HG03103 (cell line): Measurements from ENCODE around the gene KCNH3.

ENCODE experiments used
- ATAC-seq: cut with Tn5 transposase; IDR thresholded peaks from one replicate; pipeline ENCODE4 v1.9.1; 2021; ENCODE audit warnings: low read depth; ENCODE audit not compliant: unreplicated experiment

KCNH3 gene

GRCh38 chr12:49557917-49558215, 19.0 kb downstream of the KCNH3 start:
- ATAC-seq: no peak

- no peak for ATAC-seq
Measured at GRCh38 chr12:49558526-49558925, 19.7 kb downstream of the KCNH3 start.

GRCh38 chr12:49559011-49559675, 20.3 kb downstream of the KCNH3 start:
- ATAC-seq: no peak

GRCh38 chr12:49560695-49561094, 21.9 kb downstream of the KCNH3 start:
- ATAC-seq: no peak

- ATAC-seq: no peak
Measured at GRCh38 chr12:49562233-49562632, 23.4 kb downstream of the KCNH3 start.

- ATAC-seq: no peak
Measured at GRCh38 chr12:49562831-49563230, 24.0 kb downstream of the KCNH3 start.

GRCh38 chr12:49563951-49564685, 25.3 kb downstream of the KCNH3 start:
- ATAC-seq: no peak

- ATAC-seq: no peak
Measured at GRCh38 chr12:49564686-49565405, 26.0 kb downstream of the KCNH3 start.

GRCh38 chr12:49565406-49566265, 26.8 kb downstream of the KCNH3 start:
- no peak for ATAC-seq

- ATAC-seq: no peak
Measured at GRCh38 chr12:49566361-49566760, 27.5 kb downstream of the KCNH3 start.

- peak; percentile 10 for ATAC-seq
Measured at GRCh38 chr12:49567302-49567610, 28.4 kb downstream of the KCNH3 start.

- ATAC-seq: peak; percentile 68
Measured at GRCh38 chr12:49567611-49568441, 29.0 kb downstream of the KCNH3 start, which contains the start of gene MCRS1. Gene MCRS1 (minus strand): TSS chr12:49568142. CDS start chr12:49566731, 1,411 bp downstream.

GRCh38 chr12:49568442-49569162, 29.8 kb downstream of the KCNH3 start:
- ATAC-seq: peak; percentile 10

- no peak for ATAC-seq
Measured at GRCh38 chr12:49577589-49578315, 38.9 kb downstream of the KCNH3 start.

- no peak for ATAC-seq
Measured at GRCh38 chr12:49578471-49579112, 39.8 kb downstream of the KCNH3 start.

GRCh38 chr12:49580572-49581535, 42.0 kb downstream of the KCNH3 start:
- no peak for ATAC-seq

GRCh38 chr12:49582201-49582600, 43.4 kb downstream of the KCNH3 start:
- no peak for ATAC-seq
